MV-4-11 (cell line): ENCODE measurements around the gene OR8B3.
A peak's percentile ranks its signal among the peaks of the same experiment; 100 is the strongest.
"Not testable (repeated sequence)": the region's sequence is repeated elsewhere in the genome, so short reads cannot be mapped to it uniquely, and the experiment has no call there.

Experiments
- DNase-seq: peaks from one replicate; lab custom pipeline; 2025; lab: John Stamatoyannopoulos, UW

The OR8B3 gene, protein sequence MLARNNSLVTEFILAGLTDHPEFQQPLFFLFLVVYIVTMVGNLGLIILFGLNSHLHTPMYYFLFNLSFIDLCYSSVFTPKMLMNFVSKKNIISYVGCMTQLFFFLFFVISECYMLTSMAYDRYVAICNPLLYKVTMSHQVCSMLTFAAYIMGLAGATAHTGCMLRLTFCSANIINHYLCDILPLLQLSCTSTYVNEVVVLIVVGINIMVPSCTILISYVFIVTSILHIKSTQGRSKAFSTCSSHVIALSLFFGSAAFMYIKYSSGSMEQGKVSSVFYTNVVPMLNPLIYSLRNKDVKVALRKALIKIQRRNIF

DNA sequence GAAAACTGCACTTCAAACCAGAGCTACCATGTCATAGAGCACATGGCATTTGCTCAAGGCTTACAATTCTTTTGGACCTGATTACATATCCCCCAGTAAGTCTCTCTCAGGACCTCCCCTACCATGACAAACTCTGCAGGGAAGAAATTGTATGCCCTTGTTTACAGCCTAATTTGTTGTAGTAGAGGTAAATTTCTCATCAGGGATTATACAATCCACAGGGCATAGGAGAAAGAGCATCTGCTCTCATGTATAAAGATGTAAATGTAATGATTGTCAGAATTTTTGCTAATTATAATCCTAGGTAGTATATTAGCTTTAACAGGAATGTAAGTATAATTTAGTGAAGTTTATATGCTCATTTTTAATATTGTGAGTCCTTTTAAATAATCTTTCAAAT, at the start of gene OR8B3:
Gene OR8B3, minus strand, starts transcription at position 101 of the 400 bp plus-strand sequence. CDS start 1,673 bp downstream, outside the sequence.
- DNase-seq, result no peak

DNA sequence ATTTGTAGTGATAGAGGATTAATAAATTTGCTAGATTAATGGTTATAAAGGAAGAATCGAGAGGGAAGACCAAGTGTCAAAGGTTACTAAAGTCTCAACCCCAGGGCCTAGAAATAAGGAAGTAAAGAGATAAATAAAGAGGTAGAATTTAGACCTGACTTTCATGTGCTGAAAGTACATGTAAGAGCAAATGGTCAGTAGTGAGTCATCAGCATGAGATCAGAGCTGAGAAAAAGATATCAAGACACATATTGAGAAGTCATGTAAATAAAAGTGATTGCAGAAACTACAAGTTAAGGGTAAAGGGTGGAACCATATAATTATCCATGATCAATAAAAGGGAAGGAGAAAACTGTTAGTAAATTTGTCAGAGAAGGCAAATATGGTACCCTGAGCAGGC, 48.1 kb upstream of the OR8B3 start:
- peak; percentile 34 for DNase-seq

DNA sequence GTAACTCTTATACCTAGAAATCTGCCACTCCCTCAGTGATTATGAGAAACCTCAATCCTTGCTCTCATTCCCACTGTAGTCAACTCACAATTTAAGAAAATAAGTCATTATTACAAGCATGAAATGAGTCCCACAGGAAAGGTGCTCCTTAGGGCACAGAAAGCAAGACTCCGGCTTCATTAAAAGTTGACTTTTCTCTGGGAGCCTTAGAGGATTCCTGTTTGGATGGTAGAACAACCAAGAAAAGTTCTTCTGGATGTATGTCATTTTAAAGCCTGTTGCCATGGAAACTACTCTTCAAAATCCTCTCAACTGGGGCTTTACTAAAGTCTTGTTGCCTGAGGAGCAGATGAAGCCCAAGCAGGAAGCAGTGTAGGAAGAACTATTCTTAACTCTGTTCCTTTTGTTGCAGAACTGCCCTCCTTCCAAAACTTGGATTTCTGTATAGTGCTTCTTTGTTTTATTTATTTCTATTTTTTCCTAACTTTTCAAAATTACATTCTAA, 46.9 kb upstream of the OR8B3 start, which contains the start of gene OR8B8:
Gene OR8B8, minus strand, starts transcription at position 51 of the 505 bp plus-strand sequence. CDS start 4,611 bp downstream, outside the sequence.
- DNase-seq, result no peak

DNA sequence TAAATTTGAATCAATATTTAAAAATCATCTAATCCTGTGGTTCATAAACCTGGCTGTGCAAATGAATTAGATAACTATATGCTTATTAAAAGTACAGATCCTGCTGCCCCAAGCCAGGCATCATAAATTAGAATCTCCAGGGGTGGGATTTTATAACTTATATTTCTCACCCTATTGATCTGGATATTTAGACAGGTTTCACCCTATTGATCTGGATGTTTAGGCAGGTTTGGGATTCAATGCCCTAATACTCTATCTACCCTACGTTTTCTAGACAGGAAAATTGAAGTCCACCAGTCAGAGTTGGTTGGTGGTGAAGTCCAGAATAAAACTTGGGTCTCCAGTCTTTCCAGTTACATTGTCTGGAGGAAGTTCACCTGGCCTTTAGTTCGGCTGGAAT, 44.0 kb upstream of the OR8B3 start:
- no peak for DNase-seq

DNA sequence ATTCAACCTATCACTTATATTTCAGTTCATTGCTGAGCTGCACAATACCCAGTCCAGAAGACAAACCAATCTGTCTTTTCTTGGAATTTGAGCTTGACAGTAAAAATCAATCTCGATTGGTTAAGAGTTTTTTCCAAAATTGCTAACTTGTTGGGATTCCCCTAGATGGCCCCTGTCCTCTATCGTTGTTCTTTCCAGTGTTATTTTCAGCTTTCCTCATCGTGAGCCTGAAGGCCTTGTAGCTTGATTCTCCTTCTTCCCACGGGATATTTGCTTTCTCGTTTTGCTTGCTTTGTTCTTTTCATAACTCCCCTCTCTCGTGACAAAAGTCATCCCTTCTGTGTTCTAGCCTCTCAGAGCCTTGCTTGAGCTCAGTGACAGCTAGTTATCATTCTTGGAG, 43.6 kb upstream of the OR8B3 start:
- DNase-seq, result no peak

DNA sequence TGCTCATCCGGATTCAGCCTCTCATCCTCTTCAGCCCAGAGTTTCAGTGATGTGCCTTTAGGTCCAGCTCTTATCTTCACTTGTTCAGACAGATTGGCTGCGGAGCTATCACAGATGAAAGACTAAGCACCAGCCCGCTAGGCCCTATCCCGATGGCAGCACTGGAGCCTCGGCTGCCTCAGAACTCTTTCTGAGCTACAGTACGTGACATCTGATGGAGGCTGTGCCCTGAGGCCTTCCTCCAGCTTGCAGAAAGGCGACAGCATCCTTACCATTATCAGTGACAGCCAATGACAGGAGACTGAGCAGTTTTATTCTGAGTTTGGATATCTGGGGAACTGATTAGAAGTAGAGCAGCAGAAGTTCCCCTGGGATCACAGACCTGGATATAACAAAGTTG, 42.7 kb upstream of the OR8B3 start:
- no peak for DNase-seq

DNA sequence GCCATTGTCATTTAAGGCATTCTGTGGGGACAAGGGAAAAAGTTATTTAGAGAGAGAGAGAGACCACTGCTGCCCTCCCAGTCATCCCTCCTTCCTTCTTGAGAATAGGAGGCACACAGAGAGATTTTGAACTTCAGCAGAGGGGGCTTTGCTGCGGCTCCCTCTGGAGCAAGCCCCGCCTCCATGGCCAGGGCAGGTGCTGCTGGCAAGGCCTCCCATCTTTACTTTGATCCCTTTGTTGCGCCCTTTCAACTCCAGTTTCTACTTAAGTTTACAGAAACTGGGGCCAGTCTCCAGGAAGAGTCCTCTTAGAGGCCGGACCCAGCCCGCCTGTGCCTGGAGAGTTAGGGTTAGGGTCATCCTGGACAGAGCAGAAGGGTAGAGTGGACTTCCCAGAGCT, 42.3 kb upstream of the OR8B3 start:
- DNase-seq, result no peak

DNA sequence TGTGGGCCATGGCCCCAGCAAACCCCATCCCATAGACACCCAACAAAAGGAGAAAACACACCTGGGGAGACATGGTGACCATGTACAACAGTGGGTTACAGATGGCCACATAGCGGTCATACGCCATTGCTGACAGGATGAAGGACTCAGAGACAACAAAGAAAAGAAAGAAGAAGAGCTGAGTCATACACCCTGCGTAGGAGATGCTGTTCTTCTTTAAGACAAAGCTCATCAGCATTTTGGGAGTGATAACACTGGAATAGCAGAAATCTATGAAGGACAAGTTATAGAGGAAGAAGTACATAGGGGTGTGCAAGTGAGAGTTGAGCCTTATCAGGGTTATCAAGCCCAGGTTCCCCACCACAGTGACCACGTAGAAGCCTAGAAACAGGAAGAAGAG, 41.8 kb upstream of the OR8B3 start:
- peak; percentile 17 for DNase-seq

DNA sequence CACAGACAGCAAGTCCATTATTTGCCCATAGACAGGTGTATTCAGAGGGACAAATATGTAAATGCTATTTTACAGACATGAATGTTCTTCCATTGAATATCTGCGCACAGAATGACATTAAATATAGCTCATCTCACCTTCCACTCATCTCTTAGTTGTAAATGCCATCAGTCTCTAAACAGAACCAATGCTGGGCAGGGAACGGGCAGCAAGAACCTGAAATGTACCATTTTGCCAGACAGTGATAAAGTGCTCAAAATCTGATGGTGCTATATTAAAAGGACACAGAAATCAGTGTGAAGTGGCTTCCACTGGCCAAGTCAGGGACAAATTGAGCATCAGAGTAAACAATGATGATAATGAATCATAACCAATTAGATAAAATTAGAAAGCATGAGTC, 35.9 kb upstream of the OR8B3 start:
- DNase-seq, result no peak

DNA sequence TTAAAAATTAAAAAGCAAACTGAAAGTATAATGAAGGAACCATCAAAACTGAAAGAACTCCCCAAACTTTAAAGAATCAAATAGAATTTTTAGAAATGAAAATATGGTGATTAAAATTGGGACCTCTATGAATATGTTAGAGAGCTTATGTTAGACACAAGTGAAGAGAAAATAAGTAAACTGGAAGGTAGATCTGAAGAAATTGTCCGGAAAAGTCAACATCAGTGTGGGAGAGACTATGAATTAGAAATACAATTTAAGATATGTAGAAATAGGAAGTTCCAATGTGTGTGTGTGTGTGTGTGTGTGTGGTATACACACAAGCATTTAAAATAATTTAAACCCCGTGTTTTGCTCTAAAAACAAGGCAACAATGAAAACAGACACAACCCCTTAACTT, 30.8 kb upstream of the OR8B3 start:
- DNase-seq, result no peak

DNA sequence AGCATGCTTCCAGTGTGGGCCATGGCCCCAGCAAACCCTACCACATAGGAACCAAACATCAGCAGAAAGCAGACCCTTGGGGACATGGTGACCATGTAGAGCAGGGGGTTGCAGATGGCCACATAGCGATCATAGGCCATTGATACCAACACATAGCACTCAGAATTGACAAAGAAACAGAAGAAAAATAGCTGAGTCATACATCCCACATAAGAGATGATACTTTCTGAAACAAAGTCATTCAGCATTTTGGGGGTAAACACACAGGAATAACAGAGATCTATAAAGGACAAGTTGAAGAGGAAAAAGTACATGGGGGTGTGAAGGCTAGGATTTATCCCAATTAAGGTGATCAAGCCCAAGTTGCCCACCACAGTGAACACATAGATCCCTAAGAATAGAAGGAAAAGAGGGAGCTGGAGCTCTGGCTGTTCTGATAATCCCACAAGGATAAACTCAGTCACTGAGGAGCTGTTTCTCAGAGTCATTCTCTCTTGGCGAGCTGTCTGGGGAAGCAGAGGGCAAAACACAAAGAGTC, 25.6 kb upstream of the OR8B3 start, which contains the start of gene OR8B4:
Gene OR8B4, minus strand, starts transcription at position 488 of the 538 bp plus-strand sequence. Its CDS starts 0 bp downstream, at position 488.
- no peak for DNase-seq

DNA sequence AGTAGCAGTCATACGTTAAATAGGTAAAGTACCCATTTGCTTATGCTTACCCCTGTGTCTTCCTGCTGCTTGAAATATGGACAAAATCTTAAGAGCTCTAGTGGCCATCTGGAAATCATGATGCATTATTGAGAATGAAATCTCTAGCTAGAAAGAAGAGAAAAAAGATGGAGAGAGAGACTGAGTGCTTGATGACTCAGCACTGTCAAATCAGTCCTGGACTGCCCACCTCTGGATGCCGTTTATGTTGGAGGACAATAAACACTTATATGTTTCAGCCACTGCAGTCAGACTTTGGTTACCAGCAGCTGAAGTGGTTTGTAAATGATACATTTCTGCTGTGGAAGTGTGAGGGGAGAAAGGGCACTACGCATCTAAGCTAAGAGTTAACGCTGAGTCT, 22.2 kb upstream of the OR8B3 start:
- DNase-seq, result no peak

DNA sequence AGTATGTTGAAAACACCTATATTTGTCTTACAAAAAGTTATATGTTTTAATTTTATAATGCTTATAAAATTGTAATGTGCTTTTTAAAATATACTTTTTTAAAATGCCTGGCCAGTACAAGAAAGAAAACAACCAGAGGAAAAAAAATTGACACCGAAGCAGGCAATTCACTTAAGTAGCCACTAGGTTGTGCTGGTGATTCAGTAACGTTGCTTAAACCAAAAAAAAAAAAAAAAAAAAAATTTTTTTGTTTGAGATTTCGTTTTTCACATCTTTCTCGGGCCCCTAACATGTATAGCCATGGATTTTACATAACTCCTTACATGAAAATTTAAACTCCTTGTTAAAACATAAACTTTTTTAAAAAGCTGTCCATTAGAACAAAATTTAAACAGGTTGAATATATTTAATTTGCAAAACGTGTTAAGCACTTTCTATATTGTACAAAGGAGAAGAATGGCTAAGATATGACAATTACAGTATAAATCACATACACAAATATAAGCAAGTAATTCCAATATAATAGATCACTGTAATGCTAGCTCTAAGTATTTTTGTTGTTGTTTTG, 16.6 kb upstream of the OR8B3 start:
- DNase-seq, result peak; percentile 24

DNA sequence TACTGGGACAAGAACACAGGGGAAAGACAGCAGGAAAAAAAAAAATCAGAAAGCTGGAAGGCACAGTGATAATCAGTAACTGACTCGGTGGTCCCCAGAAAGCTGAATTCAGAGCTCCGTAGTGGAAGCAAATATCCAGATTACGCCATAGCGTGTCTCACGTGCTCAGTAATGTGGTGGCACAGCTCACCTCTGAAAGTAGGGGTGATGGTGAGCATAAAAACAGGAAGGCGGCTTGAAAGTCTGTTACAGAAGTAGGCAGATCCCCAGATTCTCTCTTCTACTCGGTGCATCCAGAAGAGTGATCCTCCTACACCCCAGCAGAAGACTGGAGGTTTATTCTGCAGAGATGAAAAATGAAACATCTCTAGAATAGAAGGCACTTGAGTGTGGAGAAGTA, 11.1 kb upstream of the OR8B3 start:
- no peak for DNase-seq

DNA sequence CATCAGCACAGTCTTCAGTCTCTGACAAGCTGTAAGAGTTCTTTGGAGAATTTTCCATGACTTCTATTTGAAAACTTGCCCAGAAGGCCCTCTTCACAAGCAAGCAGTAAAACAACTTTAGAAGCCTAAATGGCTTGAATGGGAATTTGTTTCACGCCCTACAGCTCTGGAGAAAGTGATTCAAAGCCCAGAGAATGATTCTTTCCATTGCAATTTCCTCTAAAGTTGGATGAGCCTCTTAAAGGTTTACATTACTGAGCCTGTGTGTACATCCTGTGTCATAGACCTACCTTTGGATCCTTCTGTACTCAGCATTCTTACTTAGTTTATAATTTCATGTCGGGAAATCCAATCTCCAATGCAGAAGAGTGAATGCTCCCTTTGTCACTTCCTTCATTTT, 6.8 kb upstream of the OR8B3 start:
- no peak for DNase-seq

DNA sequence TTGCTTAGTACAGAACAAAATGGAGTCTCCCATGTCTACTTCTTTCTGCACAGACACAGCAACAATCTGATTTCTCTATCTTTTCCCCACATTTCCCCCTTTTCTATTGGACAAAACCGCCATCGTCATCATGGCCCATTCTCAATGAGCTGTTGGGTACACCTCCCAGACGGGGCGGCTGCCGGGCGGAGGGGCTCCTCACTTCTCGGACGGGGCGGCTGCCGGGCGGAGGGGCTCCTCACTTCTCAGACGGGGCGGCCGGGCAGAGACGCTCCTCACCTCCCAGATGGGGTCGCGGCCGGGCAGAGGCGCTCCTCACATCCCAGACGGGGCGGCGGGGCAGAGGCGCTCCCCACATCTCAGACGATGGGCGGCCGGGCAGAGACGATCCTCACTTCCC, 4.4 kb upstream of the OR8B3 start:
- not testable (repeated sequence) for DNase-seq

DNA sequence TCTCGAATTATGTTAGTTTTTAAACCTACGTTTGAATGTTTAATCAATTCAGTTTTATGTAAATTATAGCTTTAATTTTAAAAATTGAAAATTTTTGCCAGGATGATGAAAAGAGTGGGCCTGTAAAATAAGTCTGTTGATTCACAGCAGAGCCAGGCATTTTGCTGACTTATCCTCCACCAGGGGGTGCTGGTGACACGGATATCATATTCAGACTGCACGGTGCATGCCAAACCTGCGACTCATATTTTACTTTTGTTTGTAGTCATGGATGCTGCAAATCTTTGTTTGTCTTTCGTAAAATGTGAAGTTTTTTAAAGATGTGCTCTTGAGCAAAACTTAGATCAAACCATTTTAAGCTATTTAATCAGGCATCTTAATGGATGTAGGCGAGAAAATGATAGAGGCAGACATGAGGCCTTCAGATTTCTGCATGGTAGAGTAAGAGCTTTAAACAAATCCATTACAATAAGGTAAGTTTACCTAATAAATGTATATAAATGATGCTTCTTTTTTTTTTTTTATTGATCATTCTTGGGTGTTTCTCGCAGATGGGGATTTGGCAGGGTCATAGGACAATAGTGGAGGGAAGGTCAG, 3.6 kb upstream of the OR8B3 start:
- peak; percentile 61 for DNase-seq

DNA sequence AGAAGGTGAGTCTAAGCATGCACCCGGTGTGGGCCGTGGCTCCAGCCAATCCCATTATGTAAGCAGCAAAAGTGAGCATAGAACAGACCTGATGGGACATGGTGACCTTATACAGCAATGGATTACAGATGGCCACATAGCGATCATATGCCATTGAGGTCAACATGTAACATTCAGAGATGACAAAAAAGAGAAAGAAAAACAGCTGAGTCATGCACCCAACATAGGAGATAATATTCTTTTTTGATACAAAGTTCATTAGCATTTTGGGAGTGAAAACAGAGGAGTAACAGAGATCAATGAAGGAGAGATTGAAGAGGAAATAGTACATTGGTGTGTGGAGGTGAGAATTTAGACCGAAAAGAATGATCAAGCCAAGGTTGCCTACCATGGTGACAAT, 2.0 kb downstream of the OR8B3 start:
- DNase-seq, result not testable (repeated sequence)

DNA sequence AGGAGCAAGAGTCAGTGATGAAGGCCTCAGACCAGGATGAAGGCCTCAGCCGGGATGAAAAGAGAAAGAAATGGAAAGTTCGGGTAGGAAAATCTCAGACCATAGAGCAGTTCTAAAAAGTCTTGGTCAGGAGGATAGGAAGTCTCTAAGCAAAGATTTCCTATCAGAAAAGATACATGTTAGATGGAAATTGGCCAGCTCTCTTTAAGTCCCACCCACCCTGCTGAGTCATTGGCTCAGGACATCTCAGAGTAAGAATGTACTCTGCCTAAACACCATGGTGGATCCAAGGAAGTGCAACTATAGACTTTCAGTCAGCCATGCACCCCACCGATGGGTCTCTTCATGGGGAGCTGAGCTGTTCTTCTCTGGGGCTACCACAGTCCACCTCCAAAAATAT, 4.4 kb downstream of the OR8B3 start:
- peak; percentile 6 for DNase-seq

DNA sequence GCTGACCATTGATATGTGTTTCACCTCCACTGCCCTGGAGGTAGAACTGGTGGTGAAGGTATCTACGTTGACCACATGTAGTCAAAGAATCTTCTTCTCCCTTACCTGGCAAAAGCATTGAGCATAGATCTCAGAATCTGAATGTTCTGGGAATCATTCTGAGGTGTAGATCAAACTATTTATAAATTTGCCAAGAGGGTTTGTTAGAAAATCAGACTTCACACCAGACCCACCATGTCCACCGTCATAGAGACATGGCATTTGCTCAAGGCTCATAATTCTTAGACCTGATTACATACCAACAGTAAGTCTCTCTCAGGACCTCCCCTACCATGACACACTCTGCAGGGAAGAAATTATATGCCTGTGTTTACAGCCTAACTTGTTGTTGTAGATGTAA, 14.4 kb downstream of the OR8B3 start, which contains the start of gene OR8B2:
Gene OR8B2, minus strand, starts transcription at position 101 of the 400 bp plus-strand sequence. CDS start 1,156 bp downstream, outside the sequence.
- no peak for DNase-seq

DNA sequence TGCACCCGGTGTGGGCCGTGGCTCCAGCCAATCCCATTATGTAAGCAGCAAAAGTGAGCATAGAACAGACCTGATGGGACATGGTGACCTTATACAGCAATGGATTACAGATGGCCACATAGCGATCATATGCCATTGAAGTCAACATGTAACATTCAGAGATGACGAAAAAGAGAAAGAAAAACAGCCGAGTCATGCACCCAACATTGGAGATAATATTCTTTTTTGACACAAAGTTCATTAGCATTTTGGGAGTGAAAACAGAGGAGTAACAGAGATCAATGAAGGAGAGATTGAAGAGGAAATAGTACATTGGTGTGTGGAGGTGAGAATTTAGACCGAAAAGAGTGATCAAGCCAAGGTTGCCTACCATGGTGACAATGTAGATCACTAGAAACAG, 16.0 kb downstream of the OR8B3 start:
- DNase-seq, result not testable (repeated sequence)

DNA sequence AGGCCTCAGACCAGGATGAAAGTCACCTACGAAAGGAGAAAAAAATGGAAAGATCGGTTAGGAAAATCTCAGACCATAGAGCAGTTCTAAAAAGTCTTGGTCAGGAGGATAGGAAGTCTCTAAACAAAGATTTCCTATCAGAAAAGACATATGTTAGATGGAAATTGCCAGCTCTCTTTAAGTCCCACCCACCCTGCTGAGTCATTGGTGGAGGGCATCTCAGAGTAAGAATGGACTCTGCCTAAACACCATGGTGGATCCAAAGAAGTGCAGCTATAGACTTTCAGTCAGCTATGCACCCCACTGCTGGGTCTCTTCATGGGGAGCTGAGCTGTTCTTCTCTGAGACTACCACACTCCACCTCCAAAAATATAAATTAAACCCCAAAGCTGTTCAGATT, 18.2 kb downstream of the OR8B3 start:
- DNase-seq, result no peak

DNA sequence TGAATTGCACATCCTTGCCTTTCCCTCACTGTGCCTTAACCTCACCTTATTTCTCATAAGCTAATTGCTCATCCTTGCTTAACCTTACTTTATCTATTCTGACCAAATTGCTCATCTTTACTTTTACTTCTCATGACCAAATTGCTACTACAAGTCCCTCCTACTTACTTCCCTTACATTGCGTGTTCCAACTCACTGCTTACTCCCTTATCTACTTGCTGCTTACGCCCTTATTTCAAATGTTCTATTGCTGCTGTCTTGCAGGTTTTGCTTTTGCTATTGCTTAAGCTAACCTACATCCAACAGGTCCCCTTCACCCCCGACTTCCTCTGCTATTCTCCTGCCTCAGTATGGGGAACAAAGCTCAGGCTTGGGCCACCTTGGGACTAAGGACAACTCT, 22.5 kb downstream of the OR8B3 start:
- DNase-seq, result no peak
